ENCODE measurements around the gene TM7SF2. TPM values are rescaled to one million over a fixed set of nuclear protein-coding genes. Genes with fewer than 3 reads are reported as not detected.

The TM7SF2 gene
- total and polyA plus RNA-seq, 2 of the 8 experiments (the other 6 are each of a cell fraction or from before 2014, with no cell fraction given) = 40.1 to 96.0 TPM

GRCh38 chr11:65078151-65078550 lies 33.5 kb upstream of the TM7SF2 start:
- Histone ChIP-seq H3K18ac (ENCODE audit: extremely low read depth, low read length) (no peak overlapping the region), H4K91ac (replicated peaks; ENCODE audit: insufficient read length, low read length) (no peak overlapping the region), H2BK15ac (ENCODE audit: low read length) (no peak overlapping the region), H3K27ac (ENCODE audit: low read depth, low read length) (no peak overlapping the region), H3K4ac (replicated peaks; ENCODE audit: insufficient read length, low read depth, low read length) (no peak overlapping the region), H4K20me1 (replicated peaks in 1 of 2; ENCODE audit: control insufficient read depth in 1 of 2, insufficient read depth in 2 of 2, low read length in 2 of 2) (peaks cover 6 to 11% of the 10 kb centered on the region in 2 experiments), H3K23ac (ENCODE audit: insufficient read length) (no peak overlapping the region), H3K79me1 (ENCODE audit: low read depth, low read length) (peaks cover 10% of the 10 kb centered on the region; the same call in 1 of the 2 replicates), H3K4me3 (ENCODE audit: extremely low read depth in 1 of 4, insufficient read depth in 2 of 4, low read depth in 3 of 4, low read length in 4 of 4) (no peak overlapping the region), H3K23me2 (ENCODE audit: low read depth, low read length) (peaks cover 2% of the 10 kb centered on the region; the same call in 1 of the 2 replicates), H3K36me3 (ENCODE audit: control insufficient read depth in 2 of 4, insufficient read depth in 4 of 4, low read length in 3 of 4) (peaks cover 20 to 41% (median 36%) of the 10 kb centered on the region in 4 experiments), H2BK5ac (ENCODE audit: low read depth, low read length) (no peak overlapping the region), H4K8ac (ENCODE audit: extremely low read depth, insufficient read depth, low read length) (no peak overlapping the region), H2AFZ (ENCODE audit: low read length) (no peak overlapping the region), H3K4me2 (ENCODE audit: insufficient read depth in 1 of 2, low read depth in 2 of 2, low read length in 2 of 2) (no peak overlapping the region), H2BK20ac (ENCODE audit: low read length) (no peak overlapping the region), H3K9ac (replicated peaks in 1 of 4; ENCODE audit: extremely low read depth in 1 of 4, low read depth in 3 of 4, low read length in 3 of 4) (no peak overlapping the region), H3K9me3 (ENCODE audit: insufficient read depth in 2 of 2, low read depth in 1 of 2, low read length in 1 of 2) (no peaks in the 10 kb centered on the region), H2AK5ac (ENCODE audit: low read depth, low read length) (no peak overlapping the region), H3K27me3 (replicated peaks in 1 of 4; ENCODE audit: control insufficient read depth in 3 of 4, extremely low read depth in 1 of 4, insufficient read depth in 3 of 4, low read length in 3 of 4) (no peaks in the 10 kb centered on the region), H3K56ac (replicated peaks; ENCODE audit: insufficient read length, low read depth, low read length) (no peak overlapping the region), H2BK12ac (ENCODE audit: low read depth, low read length) (no peak overlapping the region), H3K79me2 (ENCODE audit: control insufficient read depth in 1 of 2, insufficient read depth in 2 of 2, low read length in 2 of 2) (peaks cover 6 to 37% of the 10 kb centered on the region in 2 experiments), H4K5ac (ENCODE audit: insufficient read length, low read depth, low read length) (no peak overlapping the region), H2BK120ac (replicated peaks; ENCODE audit: low read depth, low read length) (no peak overlapping the region), H3K14ac (ENCODE audit: insufficient read length) (no peak overlapping the region), H3K4me1 (replicated peaks in 1 of 4; ENCODE audit: control insufficient read depth in 3 of 4, insufficient read depth in 4 of 4, low read length in 3 of 4) (peaks cover 0 to 6% (median 2%) of the 10 kb centered on the region in 4 experiments; a peak in 4 of 7 replicates)
- TF ChIP-seq YY1 (IDR thresholded peaks at IDR 0.05; ENCODE audit: low read depth, low read length) (0 out of 2 replicates have a peak, but pooled peaks have one; percentile 37), GABPA (IDR thresholded peaks at IDR 0.05; ENCODE audit: borderline replicate concordance, insufficient read depth, low read length) (peak; percentile 72; the same call in 1 of the 2 replicates), POLR2A (IDR thresholded peaks at IDR 0.05; ENCODE audit: control extremely low read depth in 1 of 2, low read depth in 2 of 2, low read length in 2 of 2) (peak in 1 of 2 experiments; percentile 15; a peak in 2 of 3 replicates), RAD21 (IDR thresholded peaks at IDR 0.05 in 1 of 2, conservative IDR thresholded peaks at IDR 0.05 in 1 of 2; ENCODE audit: low read depth in 2 of 2, low read length in 2 of 2) (peak; percentile 60 to 68), RFX5 (IDR thresholded peaks at IDR 0.05; ENCODE audit: borderline replicate concordance, low read depth, low read length) (no peak), NANOG (IDR thresholded peaks at IDR 0.05; ENCODE audit: insufficient read depth, low read depth, low read length, poor library complexity, severe bottlenecking) (no peak), CTCF (IDR thresholded peaks at IDR 0.05; ENCODE audit: control extremely low read depth in 1 of 3, insufficient read depth in 1 of 3, low read depth in 1 of 3, low read length in 3 of 3) (peak; percentile 79 to 92 (median 88)), GTF2F1 (IDR thresholded peaks at IDR 0.05; ENCODE audit: borderline replicate concordance, low read depth, low read length) (no peak), POLR2AphosphoS5 (IDR thresholded peaks at IDR 0.05; ENCODE audit: low read depth, low read length) (peak; percentile 58; the same call in 1 of the 2 replicates)
- WGBS, 2 experiments (ENCODE audit: extremely low coverage in 1 of 2, insufficient coverage in 1 of 2, insufficient read length in 1 of 2, insufficient replicate concordance in 2 of 2, low coverage in 1 of 2, low lambda C conversion rate in 2 of 2, missing lambda C conversion rate in 1 of 2) = 74% methylated on average over 3 of the region's 3 CpGs; no CpG with 5 or more reads in 1 of the 2 experiments
- FAIRE-seq = no peak
- ChIA-PET CTCF (ENCODE audit: partially characterized antibody) (interaction anchor here (0.6 to 4.7 kb wide), 25 partner anchors 11 to 482 kb away, joined by 3 to 28 read pairs (median 4); partner anchors contain the start of genes ARL2, NAALADL1 and PYGM), POLR2A (ENCODE audit: partially characterized antibody) (interaction anchor here (0.7 to 21.6 kb wide), 10 partner anchors 9 to 316 kb away, joined by 3 to 230 read pairs (median 3); partner anchors contain the start of genes ARL2, FAU, MRPL49 and VPS51)
- DNase-seq (ENCODE audit: low read depth in 1 of 2, low spot score in 2 of 2) = peak in 1 of 2 experiments; percentile 86
